ENCODE data around the gene FRAT1. TPM values are rescaled to one million over a fixed set of nuclear protein-coding genes. Genes with fewer than 3 reads are reported as not detected.

The FRAT1 gene
- total and polyA plus RNA-seq, 10 donors, result 6.0 to 27.2 (median 15.0) TPM

DNA sequence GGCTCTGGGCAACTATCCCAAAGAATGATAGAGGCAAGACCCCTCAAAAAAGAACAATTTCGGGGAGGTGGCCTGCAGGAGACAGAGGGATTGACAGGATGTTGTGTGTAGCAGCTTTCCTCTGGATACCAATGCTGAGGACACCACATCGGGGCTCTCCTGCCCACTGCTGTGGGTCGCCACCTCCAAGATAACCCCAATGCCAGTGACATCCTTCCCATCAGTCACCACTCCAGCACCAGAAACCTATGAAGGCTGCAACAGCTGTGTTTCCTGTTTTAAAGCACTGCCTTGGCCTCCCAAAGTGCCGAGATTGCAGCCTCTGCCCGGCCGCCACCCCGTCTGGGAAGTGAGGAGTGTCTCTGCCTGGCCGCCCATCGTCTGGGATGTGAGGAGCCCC is 44.2 kb upstream of the FRAT1 start:
- peak overlapping the region in 7 of 8 donors; percentile 1 to 69 (median 42) for H3K27ac ChIP-seq
- H3K9me3 ChIP-seq, result no peaks in the 10 kb centered on the region
- H3K36me3 ChIP-seq, result no peaks in the 10 kb centered on the region
- WGBS, 5 donors, result 21 to 39% (median 33%) methylated on average over 3 of the region's 9 CpGs
- TF ChIP-seq POLR2A (IDR thresholded peaks at IDR 0.05) (no peak), POLR2AphosphoS5 (IDR thresholded peaks at IDR 0.05) (peak in 2 of 3 donors; percentile 53 to 61), CTCF (IDR thresholded peaks at IDR 0.05 in 8 of 11, conservative IDR thresholded peaks at IDR 0.05 in 3 of 11) (no peak)
- intact Hi-C loops (cut with DNase I; ENCODE audit: low total_unique reads), result no loop called here
- peaks cover 7 to 37% (median 29%) of the 10 kb centered on the region in 6 donors for H3K4me1 ChIP-seq
- no peak overlapping the region for H3K4me3 ChIP-seq
- DNase-seq, result no peak
- H3K27me3 ChIP-seq (replicated peaks in 1 of 7), result no peaks in the 10 kb centered on the region

- TF ChIP-seq POLR2A (IDR thresholded peaks at IDR 0.05) (no peak), POLR2AphosphoS5 (IDR thresholded peaks at IDR 0.05) (no peak), CTCF (IDR thresholded peaks at IDR 0.05 in 8 of 11, conservative IDR thresholded peaks at IDR 0.05 in 3 of 11) (no peak)
- Histone ChIP-seq H3K4me3 (no peak overlapping the region), H3K9me3 (no peaks in the 10 kb centered on the region), H3K4me1 (peaks cover 7 to 41% (median 29%) of the 10 kb centered on the region in 6 donors), H3K36me3 (no peaks in the 10 kb centered on the region), H3K27ac (peak overlapping the region; percentile 35 to 81 (median 72)), H3K27me3 (replicated peaks in 1 of 7) (no peaks in the 10 kb centered on the region)
- WGBS, 5 donors, result 6 to 29% (median 20%) methylated on average over 1 of the region's 1 CpG
- DNase-seq, result no peak
- intact Hi-C loops (cut with DNase I; ENCODE audit: low total_unique reads), result no loop called here
These were observed 41.5 kb upstream of the FRAT1 start for GRCh38 chr10:97277551-97277950.

DNA sequence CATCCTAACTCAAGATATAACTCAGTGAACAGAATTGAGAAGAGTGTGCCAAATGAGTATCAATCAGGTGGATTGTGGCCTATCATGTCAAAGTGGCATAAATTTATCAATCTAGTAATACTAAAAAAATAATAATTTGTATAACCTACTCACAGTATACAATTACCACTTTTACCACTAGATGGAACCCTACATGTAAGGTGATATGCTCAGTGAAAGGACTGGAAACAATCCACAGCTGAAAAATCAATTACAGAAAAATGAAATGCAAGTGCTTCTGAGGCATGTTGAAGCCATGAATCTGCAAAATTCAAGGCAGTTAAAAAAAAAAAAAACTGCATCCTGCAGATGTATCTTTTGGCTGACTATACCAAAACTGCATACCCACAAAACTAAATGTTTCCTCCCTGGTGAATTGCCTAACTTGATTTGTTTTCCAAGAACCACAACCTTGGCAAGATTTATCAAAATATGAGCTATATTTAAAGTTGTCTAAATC is 40.5 kb upstream of the FRAT1 start:
- Histone ChIP-seq H3K36me3 (no peaks in the 10 kb centered on the region), H3K9me3 (no peaks in the 10 kb centered on the region), H3K4me3 (no peak overlapping the region), H3K27me3 (replicated peaks in 1 of 7) (no peaks in the 10 kb centered on the region), H3K27ac (peak overlapping the region in 7 of 8 donors; percentile 66 to 81 (median 72)), H3K4me1 (peaks cover 7 to 41% (median 29%) of the 10 kb centered on the region in 6 donors)
- TF ChIP-seq CTCF (IDR thresholded peaks at IDR 0.05 in 8 of 11, conservative IDR thresholded peaks at IDR 0.05 in 3 of 11), result peak; percentile 36 to 74 (median 64)
- no peak for TF ChIP-seq POLR2AphosphoS5 (IDR thresholded peaks at IDR 0.05)
- no peak for TF ChIP-seq POLR2A (IDR thresholded peaks at IDR 0.05)
- intact Hi-C loops (cut with DNase I; ENCODE audit: low total_unique reads), result no loop called here
- DNase-seq, result no peak

DNA sequence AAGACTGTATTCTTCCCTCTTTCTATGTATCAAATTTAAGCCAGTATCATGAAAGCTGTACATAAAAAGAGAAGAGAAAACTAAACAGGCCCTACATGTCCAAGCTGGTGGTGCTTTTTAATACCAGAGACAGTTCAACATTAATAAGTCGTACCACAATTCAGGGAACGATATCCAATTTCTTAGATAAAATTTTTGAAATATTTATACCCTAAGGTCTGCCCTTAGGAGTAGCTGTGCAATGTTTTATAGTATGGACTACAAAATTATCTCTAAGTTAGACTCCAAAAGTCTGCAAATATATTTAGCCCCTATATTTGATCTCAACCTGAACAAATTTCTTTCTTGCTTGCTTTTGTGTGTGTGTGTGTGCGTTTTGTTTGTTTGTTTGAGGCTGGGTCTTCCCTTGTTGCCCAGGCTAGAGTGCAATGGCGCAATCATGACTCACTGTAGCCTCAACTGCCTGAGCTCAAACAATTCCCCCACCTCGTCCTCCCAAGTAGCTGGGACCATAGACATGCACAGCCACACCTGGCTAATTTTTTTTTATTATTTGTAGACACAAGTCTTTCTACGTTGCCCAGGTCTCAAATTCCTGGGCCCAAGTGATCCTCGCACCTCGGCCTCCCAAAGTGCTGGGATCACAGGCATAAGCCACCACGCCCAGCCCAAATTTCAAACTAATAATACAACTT is 39.8 kb upstream of the FRAT1 start:
- H3K27ac ChIP-seq, result peak overlapping the region in 7 of 8 donors; percentile 66 to 81 (median 72)
- no peak overlapping the region for H3K4me3 ChIP-seq
- intact Hi-C loops (cut with DNase I; ENCODE audit: low total_unique reads), result no loop called here
- no peaks in the 10 kb centered on the region for H3K36me3 ChIP-seq
- no peak for DNase-seq
- TF ChIP-seq CTCF (IDR thresholded peaks at IDR 0.05 in 8 of 11, conservative IDR thresholded peaks at IDR 0.05 in 3 of 11) (no peak), POLR2A (IDR thresholded peaks at IDR 0.05) (no peak), POLR2AphosphoS5 (IDR thresholded peaks at IDR 0.05) (no peak)
- no peaks in the 10 kb centered on the region for H3K27me3 ChIP-seq (replicated peaks in 1 of 7)
- peaks cover 7 to 37% (median 30%) of the 10 kb centered on the region in 6 donors for H3K4me1 ChIP-seq
- H3K9me3 ChIP-seq, result no peaks in the 10 kb centered on the region
- WGBS, 5 donors, result 75 to 90% (median 81%) methylated on average over 9 of the region's 9 CpGs

All from spleen (tissue), 11 donors.